HepG2 (cell line): ENCODE results near the gene IFNA14. TPM values are rescaled to one million over a fixed set of nuclear protein-coding genes. Genes with fewer than 3 reads are reported as not detected.

Experiments used
- ATAC-seq: fragments of 200-7000 bp; cut with Tn5 transposase; 3 replicates; pipeline ENCODE4 v1.9.1; 2020; ENCODE audit warnings: mild to moderate bottlenecking, moderate library complexity
- BruUV-seq: library from RNA; stranded (reverse); fragments of 400-500 nt; replicated peaks from 2 replicates; lab custom pipeline; 2021; lab: Mats Ljungman, UMichigan
- CTCF ChIA-PET: fragments of 300-600 bp; formaldehyde crosslinking; extraction: SDS; loops from one replicate; lab custom pipeline; 2021; ENCODE audit warnings: low total read pairs, inconsistent platforms, low intra/inter-chr PET ratio; lab: Yijun Ruan, JAX
- POLR2A ChIA-PET: fragments of 350-600 bp; sonication (Branson Sonifier 250); formaldehyde crosslinking; loops from one replicate; lab custom pipeline; 2020; ENCODE audit warnings: antibody characterized with exemption, inconsistent platforms; lab: Yijun Ruan, JAX
- DNase-seq: peaks from one replicate; pipeline ENCODE4 v3.0.0-alpha.2; 2015; ENCODE audit warnings: low spot score
- FAIRE-seq: peaks from 3 replicates; lab custom pipeline; 2011; peaks lifted over from hg19 to GRCh38; lab: Jason Lieb, UNC
- H2AFZ ChIP-seq: one replicate; pipeline ENCODE4 v1.6.1; 2011; ENCODE audit warnings: low read length, inconsistent platforms
- H3K27ac ChIP-seq: fragments of 300-600 bp; 3 replicates; pipeline ENCODE4 v1.8.0; 2011; ENCODE audit warnings: mixed run types, mild to moderate bottlenecking, mixed read lengths, low read length, inconsistent platforms; ENCODE audit not compliant: insufficient read depth; ENCODE audit errors: extremely low read length
- H3K27me3 ChIP-seq, 2 experiments: fragments of 200-600 bp in 1 of 2; 2 replicates in 1 of 2; 3 replicates in 1 of 2; pipeline versions ENCODE4 v1.6.0 to v1.8.0; 2011; ENCODE audit warnings: low read length in 2 of 2, mild to moderate bottlenecking in 2 of 2, moderate library complexity in 2 of 2, inconsistent platforms in 1 of 2; ENCODE audit not compliant: insufficient read depth in 2 of 2, control insufficient read depth in 1 of 2
- H3K36me3 ChIP-seq, 2 experiments: fragments of 200-600 bp in 1 of 2; replicated peaks in 1 of 2; 2 replicates in 1 of 2; 3 replicates in 1 of 2; pipeline versions ENCODE4 v1.5.1 to v1.8.0; 2011; ENCODE audit warnings: low read length in 2 of 2, inconsistent platforms in 1 of 2; ENCODE audit not compliant: insufficient read depth in 2 of 2, control insufficient read depth in 1 of 2
- H3K4me1 ChIP-seq: 2 replicates; pipeline ENCODE4 v1.5.1; 2012; ENCODE audit warnings: low read length, inconsistent platforms; ENCODE audit not compliant: insufficient read depth
- H3K4me2 ChIP-seq: 2 replicates; pipeline ENCODE4 v1.6.0; 2011; ENCODE audit warnings: low read depth, low read length, inconsistent platforms
- H3K4me3 ChIP-seq, 3 experiments: fragments of 200-600 bp in 1 of 3; sonication (generic), shearing (Covaris generic) in 1 of 3; replicated peaks in 1 of 3; 2 replicates each; pipeline ENCODE4 v1.5.1; 2011 to 2016; ENCODE audit warnings: low read length in 3 of 3, inconsistent platforms in 2 of 3, low read depth in 2 of 3, mild to moderate bottlenecking in 2 of 3, control low read depth in 1 of 3, mixed read lengths in 1 of 3; ENCODE audit not compliant: insufficient read depth in 1 of 3
- H3K79me2 ChIP-seq: one replicate; pipeline ENCODE4 v1.6.1; 2011; ENCODE audit warnings: low read length, inconsistent platforms; ENCODE audit not compliant: insufficient read depth
- H3K9ac ChIP-seq: 2 replicates; pipeline ENCODE4 v1.6.0; 2011; ENCODE audit warnings: mild to moderate bottlenecking, low read depth, low read length, inconsistent platforms; ENCODE audit not compliant: insufficient read depth
- H3K9me3 ChIP-seq: 2 replicates; pipeline ENCODE4 v1.5.1; 2012; ENCODE audit warnings: mild to moderate bottlenecking, low read length
- H4K20me1 ChIP-seq: 2 replicates; pipeline ENCODE4 v1.6.0; 2011; ENCODE audit warnings: inconsistent platforms, mild to moderate bottlenecking, low read length, moderate library complexity; ENCODE audit not compliant: insufficient read depth
- ARNT2 ChIP-seq: sonication (generic); formaldehyde crosslinking; IDR thresholded peaks from 2 replicates; pipeline ENCODE4 v1.8.0; 2022; ENCODE audit warnings: mild to moderate bottlenecking, low read depth, missing genetic modification reagents, moderate library complexity
- BORCS8-MEF2B ChIP-seq: sonication (generic); formaldehyde crosslinking; IDR thresholded peaks from 2 replicates; pipeline ENCODE4 v1.8.0; 2022; ENCODE audit warnings: mild to moderate bottlenecking, missing genetic modification reagents
- DDIT3 ChIP-seq: sonication (generic); formaldehyde crosslinking; IDR thresholded peaks from 2 replicates; pipeline ENCODE4 v1.4.0; 2020; ENCODE audit warnings: mild to moderate bottlenecking, missing genetic modification reagents
- MLLT10 ChIP-seq: sonication (generic); formaldehyde crosslinking; IDR thresholded peaks from 2 replicates; pipeline ENCODE4 v1.4.0; 2020; ENCODE audit warnings: missing genetic modification reagents
- PRDM15 ChIP-seq: sonication (generic); formaldehyde crosslinking; IDR thresholded peaks from 2 replicates; pipeline ENCODE4 v1.4.0; 2020; ENCODE audit warnings: missing genetic modification reagents
- SP140L ChIP-seq: sonication (generic); formaldehyde crosslinking; IDR thresholded peaks from 2 replicates; pipeline ENCODE4 v1.4.0; 2020; ENCODE audit warnings: missing genetic modification reagents, borderline replicate concordance
- SUZ12 ChIP-seq: fragments of 150-350 bp; IDR thresholded peaks from 2 replicates; pipeline ENCODE4 v1.6.1; 2014; ENCODE audit warnings: low read depth, low read length
- ZNF138 ChIP-seq: sonication (generic); formaldehyde crosslinking; IDR thresholded peaks from 2 replicates; pipeline ENCODE4 v1.5.0; 2020; ENCODE audit warnings: mild to moderate bottlenecking, low read depth, missing genetic modification reagents
- ZNF143 ChIP-seq: sonication (generic); formaldehyde crosslinking; IDR thresholded peaks from 2 replicates; pipeline ENCODE4 v1.4.0; 2020; ENCODE audit warnings: missing genetic modification reagents
- ZNF276 ChIP-seq: sonication (generic); formaldehyde crosslinking; IDR thresholded peaks from 2 replicates; pipeline ENCODE4 v1.4.0; 2020; ENCODE audit warnings: mild to moderate bottlenecking, low read depth, missing genetic modification reagents
- ZNF414 ChIP-seq: sonication (generic); formaldehyde crosslinking; IDR thresholded peaks from 2 replicates; pipeline ENCODE4 v1.5.0; 2020; ENCODE audit warnings: missing genetic modification reagents
- ZNF431 ChIP-seq: sonication (generic); formaldehyde crosslinking; IDR thresholded peaks from 2 replicates; pipeline ENCODE4 v1.9.0; 2022; ENCODE audit warnings: missing genetic modification reagents, low read depth, mild to moderate bottlenecking, borderline replicate concordance
- ZNF790 ChIP-seq: sonication (generic); formaldehyde crosslinking; IDR thresholded peaks from 2 replicates; pipeline ENCODE4 v1.8.0; 2022; ENCODE audit warnings: missing genetic modification reagents, mild to moderate bottlenecking, borderline replicate concordance
- WGBS: methylation state at CpG from one replicate; pipeline ENCODE4 v1.1.6; 2017; ENCODE audit warnings: low lambda C conversion rate; 5-methylcytosine and 5-hydroxymethylcytosine counted together
- in situ Hi-C: cut with HindIII; loops from 2 replicates; pipeline ENCODE4 v1.10.0; 2017; ENCODE audit warnings: low pct_unique_long_range_greater_than_20kb; ENCODE audit not compliant: extremely low pct_ligation_motif_present
- intact Hi-C: fragments of 100-400 bp; cut with micrococcal nuclease; formaldehyde crosslinking; loops from one replicate; pipeline ENCODE4 v1.10.0; 2022; ENCODE audit not compliant: unreplicated experiment
- polyA plus RNA-seq, 8 experiments: library from polyadenylated mRNA; depleted of rRNA in 3 of 8; stranded (reverse) in 7 of 8; unstranded in 1 of 8; fragments of >200 nt; fragmentation: Illumina TruSeq in 4 of 8; extraction: Trizol in 4 of 8; gene quantifications; 2 replicates each; pipeline versions ENCODE4 v1.2.1 to v1.2.3, GENCODE V29; 2011 to 2016; ENCODE audit warnings: low read depth in 4 of 8, missing spikeins in 1 of 8, mixed read lengths in 1 of 8; ENCODE audit not compliant: insufficient read depth in 1 of 8
- total RNA-seq, 5 experiments: library from RNA; depleted of rRNA; stranded (reverse); fragments of >200 nt; fragmentation: Illumina TruSeq; extraction: Trizol; gene quantifications; 2 replicates each; pipeline ENCODE4 v1.2.3, GENCODE V29; 2016; ENCODE audit warnings: low read depth in 1 of 5

The IFNA14 gene
- total and polyA plus RNA-seq, 2 of the 13 experiments (the other 11 are each of a cell fraction or from before 2014, with no cell fraction given) = not detected

- in situ Hi-C loops = no loop called here
- Histone ChIP-seq H3K9ac (no peak overlapping the region), H3K4me2 (no peak overlapping the region), H3K36me3 (no peaks in the 10 kb centered on the region), H3K9me3 (no peaks in the 10 kb centered on the region), H3K27me3 (no peaks in the 10 kb centered on the region), H3K79me2 (no peaks in the 10 kb centered on the region), H3K4me1 (no peaks in the 10 kb centered on the region), H2AFZ (no peak overlapping the region), H3K4me3 (no peak overlapping the region), H4K20me1 (no peaks in the 10 kb centered on the region), H3K27ac (no peak overlapping the region)
- intact Hi-C loops = no loop called here
- FAIRE-seq (no peak), ATAC-seq (no peak), DNase-seq (no peak)
- WGBS = 0% methylated on average over 2 of the region's 4 CpGs
- TF ChIP-seq ZNF143 (CRISPR knock-in tag) = no peak
- TF ChIP-seq ZNF276 (CRISPR knock-in tag) = no peak
- TF ChIP-seq SUZ12 = no peak
- no peak for TF ChIP-seq SP140L (CRISPR knock-in tag)
- no peak for TF ChIP-seq MLLT10 (CRISPR knock-in tag)
- TF ChIP-seq ARNT2 (CRISPR knock-in tag) = no peak
- no peak for TF ChIP-seq ZNF790 (CRISPR knock-in tag)
- TF ChIP-seq BORCS8-MEF2B = no peak
- no peak for TF ChIP-seq ZNF138 (CRISPR knock-in tag)
- no peak for TF ChIP-seq ZNF414 (CRISPR knock-in tag)
- TF ChIP-seq PRDM15 = no peak
- no peak for TF ChIP-seq ZNF431
- TF ChIP-seq DDIT3 (CRISPR knock-in tag) = no peak
- CTCF ChIA-PET = no interaction called here
- POLR2A ChIA-PET = no interaction called here
- BruUV-seq = no TSS peak
These were observed 5.6 kb downstream of the IFNA14 start for GRCh38 chr9:21234153-21234687.
